ENCODE measurements around the gene DEPDC1. TPM values are rescaled to one million over a fixed set of nuclear protein-coding genes. Genes with fewer than 3 reads are reported as not detected.
"Not testable (repeated sequence)": the region's sequence is repeated elsewhere in the genome, so short reads cannot be mapped to it uniquely, and the experiment has no call there.

Gene DEPDC1
- total RNA-seq, 2 donors from 2014 or later = 6.1 to 24.1 TPM

DNA sequence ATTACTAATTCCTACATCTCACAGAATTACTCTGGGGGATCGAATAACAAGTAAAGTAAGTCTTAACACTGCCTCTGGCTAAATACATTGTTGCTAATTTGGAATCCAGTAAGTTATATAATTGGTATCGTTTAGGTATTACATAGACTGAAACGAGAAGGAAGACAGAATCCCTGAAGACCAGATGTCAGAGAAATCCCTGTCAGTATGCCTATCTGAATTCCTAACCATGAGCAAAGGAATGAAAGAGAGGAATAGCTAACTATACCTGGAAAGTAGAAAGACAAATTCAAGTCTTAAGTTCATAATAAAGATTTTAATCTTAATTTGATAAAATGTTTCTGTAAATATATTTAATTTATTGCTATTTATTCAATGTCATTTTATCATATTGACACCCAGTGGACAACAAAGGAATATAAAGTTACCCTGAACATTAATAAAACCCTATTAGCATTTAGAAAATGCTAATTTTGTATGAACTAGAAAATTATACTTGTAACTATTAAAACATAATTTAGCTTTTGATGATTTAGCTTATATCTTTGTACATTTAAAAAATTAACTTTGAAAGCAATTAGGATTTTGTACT is 11.4 kb downstream of the DEPDC1 start:
- no peak overlapping the region for H3K4me3 ChIP-seq
- no peaks in the 10 kb centered on the region for H3K4me1 ChIP-seq
- no peak overlapping the region for H3K27ac ChIP-seq
- H3K9me3 ChIP-seq = no peaks in the 10 kb centered on the region
- H3K36me3 ChIP-seq = no peaks in the 10 kb centered on the region
- intact Hi-C loops (cut with DNase I) = no loop called here
- DNase-seq = no peak
- TF ChIP-seq, protein P1, sequence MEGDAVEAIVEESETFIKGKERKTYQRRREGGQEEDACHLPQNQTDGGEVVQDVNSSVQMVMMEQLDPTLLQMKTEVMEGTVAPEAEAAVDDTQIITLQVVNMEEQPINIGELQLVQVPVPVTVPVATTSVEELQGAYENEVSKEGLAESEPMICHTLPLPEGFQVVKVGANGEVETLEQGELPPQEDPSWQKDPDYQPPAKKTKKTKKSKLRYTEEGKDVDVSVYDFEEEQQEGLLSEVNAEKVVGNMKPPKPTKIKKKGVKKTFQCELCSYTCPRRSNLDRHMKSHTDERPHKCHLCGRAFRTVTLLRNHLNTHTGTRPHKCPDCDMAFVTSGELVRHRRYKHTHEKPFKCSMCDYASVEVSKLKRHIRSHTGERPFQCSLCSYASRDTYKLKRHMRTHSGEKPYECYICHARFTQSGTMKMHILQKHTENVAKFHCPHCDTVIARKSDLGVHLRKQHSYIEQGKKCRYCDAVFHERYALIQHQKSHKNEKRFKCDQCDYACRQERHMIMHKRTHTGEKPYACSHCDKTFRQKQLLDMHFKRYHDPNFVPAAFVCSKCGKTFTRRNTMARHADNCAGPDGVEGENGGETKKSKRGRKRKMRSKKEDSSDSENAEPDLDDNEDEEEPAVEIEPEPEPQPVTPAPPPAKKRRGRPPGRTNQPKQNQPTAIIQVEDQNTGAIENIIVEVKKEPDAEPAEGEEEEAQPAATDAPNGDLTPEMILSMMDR (IDR thresholded peaks at IDR 0.05) = no peak
- no peak overlapping the region for H3K9ac ChIP-seq (ENCODE audit: low read depth in 2 of 2, low read length in 2 of 2)
- no peaks in the 10 kb centered on the region for H3K27me3 ChIP-seq

GRCh38 chr1:68484618-68485017 is 12.3 kb downstream of the DEPDC1 start:
- no peaks in the 10 kb centered on the region for H3K9me3 ChIP-seq
- no peaks in the 10 kb centered on the region for H3K36me3 ChIP-seq
- H3K9ac ChIP-seq (ENCODE audit: low read depth in 2 of 2, low read length in 2 of 2) = no peak overlapping the region
- TF ChIP-seq, protein P1 (IDR thresholded peaks at IDR 0.05) = no peak
- DNase-seq = no peak
- no peak overlapping the region for H3K27ac ChIP-seq
- no peaks in the 10 kb centered on the region for H3K27me3 ChIP-seq
- no peak overlapping the region for H3K4me3 ChIP-seq
- intact Hi-C loops (cut with DNase I) = no loop called here
- H3K4me1 ChIP-seq = no peaks in the 10 kb centered on the region

- DNase-seq = no peak
- Histone ChIP-seq H3K9ac (ENCODE audit: low read depth in 2 of 2, low read length in 2 of 2) (no peak overlapping the region), H3K4me3 (no peak overlapping the region), H3K27ac (no peak overlapping the region), H3K27me3 (no peaks in the 10 kb centered on the region), H3K36me3 (no peaks in the 10 kb centered on the region), H3K9me3 (no peaks in the 10 kb centered on the region), H3K4me1 (no peaks in the 10 kb centered on the region)
- TF ChIP-seq, protein P1 (IDR thresholded peaks at IDR 0.05) = no peak
- intact Hi-C loops (cut with DNase I) = no loop called here
These were observed 15.8 kb downstream of the DEPDC1 start for GRCh38 chr1:68481041-68481440.

- Histone ChIP-seq H3K36me3 (no peaks in the 10 kb centered on the region), H3K27ac (no peak overlapping the region), H3K4me1 (no peaks in the 10 kb centered on the region), H3K27me3 (no peaks in the 10 kb centered on the region), H3K9ac (ENCODE audit: low read depth in 2 of 2, low read length in 2 of 2) (no peak overlapping the region), H3K4me3 (no peak overlapping the region), H3K9me3 (no peaks in the 10 kb centered on the region)
- TF ChIP-seq, protein P1 (IDR thresholded peaks at IDR 0.05) = no peak
- intact Hi-C loops (cut with DNase I) = loop anchor here (10.0 kb wide), 1 partner anchor 115 kb away; no protein-coding TSS in a partner anchor
- no peak for DNase-seq
These were observed 17.4 kb downstream of the DEPDC1 start for GRCh38 chr1:68479501-68479900.

DNA sequence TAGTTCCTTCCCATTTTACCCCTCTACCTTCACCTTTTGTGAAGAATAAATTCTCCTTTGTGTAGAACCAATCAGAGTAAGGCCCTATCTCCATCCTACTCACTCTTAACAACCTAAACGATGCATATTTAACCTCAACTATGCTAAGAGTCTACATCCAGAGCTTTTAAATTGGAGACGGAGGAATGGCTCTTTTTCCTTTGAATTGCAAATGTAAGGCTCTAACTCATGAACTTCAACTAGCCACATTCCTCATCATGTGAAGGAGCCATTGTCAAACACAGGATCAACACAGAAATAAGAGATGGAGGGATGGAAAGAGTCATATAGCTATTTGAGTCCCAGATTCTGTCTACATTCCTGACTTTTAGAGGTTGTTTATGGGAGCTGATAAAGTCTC is 18.2 kb downstream of the DEPDC1 start:
- intact Hi-C loops (cut with DNase I) = loop anchor here (10.0 kb wide), 1 partner anchor 116 kb away; no protein-coding TSS in a partner anchor
- H3K27ac ChIP-seq = no peak overlapping the region
- no peaks in the 10 kb centered on the region for H3K36me3 ChIP-seq
- H3K9ac ChIP-seq (ENCODE audit: low read depth in 2 of 2, low read length in 2 of 2) = no peak overlapping the region
- H3K27me3 ChIP-seq = no peaks in the 10 kb centered on the region
- no peaks in the 10 kb centered on the region for H3K4me1 ChIP-seq
- TF ChIP-seq, protein P1 (IDR thresholded peaks at IDR 0.05) = no peak
- no peaks in the 10 kb centered on the region for H3K9me3 ChIP-seq
- H3K4me3 ChIP-seq = no peak overlapping the region
- no peak for DNase-seq

- not testable (repeated sequence) for H3K27ac ChIP-seq; H3K4me3 ChIP-seq; DNase-seq; H3K9ac ChIP-seq (ENCODE audit: low read depth in 2 of 2, low read length in 2 of 2); H3K27me3 ChIP-seq; H3K4me1 ChIP-seq; H3K9me3 ChIP-seq; H3K36me3 ChIP-seq
- intact Hi-C loops (cut with DNase I) = loop anchor here (10.0 kb wide), 1 partner anchor 118 kb away; no protein-coding TSS in a partner anchor
These were observed 20.3 kb downstream of the DEPDC1 start for GRCh38 chr1:68476626-68477025.
